NCI-H2029 (cell line): ENCODE data around the gene RBKS.

ENCODE experiments used
- DNase-seq: peaks from one replicate; lab custom pipeline; 2025; lab: John Stamatoyannopoulos, UW

Gene RBKS

DNA sequence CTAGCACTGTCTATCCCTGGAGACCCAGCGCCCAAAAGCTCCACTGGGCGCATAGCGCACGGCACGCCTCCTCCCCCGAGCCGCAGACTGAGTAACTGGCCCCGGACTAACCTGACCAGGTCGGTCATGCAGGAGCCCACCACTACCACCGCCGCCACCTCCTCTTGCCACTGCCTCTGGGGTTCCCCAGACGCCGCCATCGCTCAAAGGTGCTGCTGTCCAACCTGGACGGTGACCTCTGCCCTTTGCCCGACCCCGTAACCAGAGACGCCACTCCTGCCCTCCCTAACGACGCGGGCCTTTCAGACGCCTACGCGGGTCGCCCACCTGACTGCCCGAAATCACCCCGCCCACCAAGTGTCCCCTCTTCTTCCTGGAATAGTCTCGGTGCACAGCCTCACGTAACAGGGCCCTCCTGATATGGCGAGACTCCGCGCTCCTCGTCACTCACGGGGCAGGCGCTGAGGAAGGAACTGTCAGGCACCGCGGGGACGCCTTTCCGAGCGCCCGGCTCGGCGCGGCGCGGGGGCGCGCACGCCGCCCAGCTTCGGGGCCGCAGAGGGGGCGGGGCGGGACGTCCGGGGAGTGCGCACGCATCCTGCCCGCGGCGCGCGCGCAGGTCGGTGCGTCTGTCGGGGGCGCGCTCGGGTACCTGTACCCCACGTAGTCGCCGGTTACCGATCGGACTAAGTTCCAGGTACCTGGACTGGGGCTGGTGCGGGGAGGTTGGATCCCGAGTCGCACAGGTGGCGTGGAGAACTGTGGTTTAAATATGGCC is at the start of gene RBKS, which contains the start of gene BABAM2:
TSS of gene RBKS (minus strand) at position 242 of the 778 bp plus-strand sequence. CDS start at position 200, 42 bp downstream.
TSS of gene BABAM2 (plus strand) at position 584 of the 778 bp plus-strand sequence. CDS start 3,828 bp downstream, outside the sequence.
- DNase-seq = peak; percentile 66

DNA sequence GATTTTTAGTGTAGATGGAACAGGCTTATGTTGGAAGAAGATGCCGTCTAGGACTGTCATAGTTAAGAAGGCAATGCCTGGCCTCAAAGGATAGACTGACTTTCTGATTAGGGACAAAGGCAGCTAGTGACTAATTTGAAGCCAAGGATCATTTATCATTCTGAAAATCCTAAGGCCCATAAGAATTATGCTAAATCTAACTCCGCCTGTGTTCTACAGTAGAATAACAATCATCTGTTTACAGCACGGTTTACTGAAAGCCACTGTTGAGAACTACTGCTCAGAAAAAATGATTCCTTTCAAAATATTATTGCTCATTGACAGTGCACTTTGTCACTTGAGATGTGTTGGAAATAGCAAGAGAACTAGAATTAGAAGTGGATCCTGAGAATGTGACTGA is 44.8 kb upstream of the RBKS start:
- no peak for DNase-seq

DNA sequence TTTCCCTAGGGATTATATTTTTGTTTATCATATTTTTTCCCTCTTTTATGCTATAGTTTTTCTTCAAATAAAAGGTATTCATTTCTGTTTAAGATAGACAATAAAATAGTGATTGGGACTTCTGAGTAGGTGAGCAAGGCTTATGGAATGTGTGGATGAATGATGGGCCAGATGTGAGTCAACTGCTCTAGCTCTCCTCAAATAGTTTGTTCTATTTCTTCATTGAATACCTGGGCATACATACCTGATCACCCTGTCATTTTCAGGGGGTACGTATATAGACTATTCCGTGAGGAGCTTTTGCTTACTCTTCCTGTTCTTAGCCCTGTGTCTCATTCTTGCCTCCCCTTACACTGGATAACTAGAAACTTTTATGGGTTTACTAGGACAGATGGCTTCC is 42.2 kb upstream of the RBKS start:
- no peak for DNase-seq

DNA sequence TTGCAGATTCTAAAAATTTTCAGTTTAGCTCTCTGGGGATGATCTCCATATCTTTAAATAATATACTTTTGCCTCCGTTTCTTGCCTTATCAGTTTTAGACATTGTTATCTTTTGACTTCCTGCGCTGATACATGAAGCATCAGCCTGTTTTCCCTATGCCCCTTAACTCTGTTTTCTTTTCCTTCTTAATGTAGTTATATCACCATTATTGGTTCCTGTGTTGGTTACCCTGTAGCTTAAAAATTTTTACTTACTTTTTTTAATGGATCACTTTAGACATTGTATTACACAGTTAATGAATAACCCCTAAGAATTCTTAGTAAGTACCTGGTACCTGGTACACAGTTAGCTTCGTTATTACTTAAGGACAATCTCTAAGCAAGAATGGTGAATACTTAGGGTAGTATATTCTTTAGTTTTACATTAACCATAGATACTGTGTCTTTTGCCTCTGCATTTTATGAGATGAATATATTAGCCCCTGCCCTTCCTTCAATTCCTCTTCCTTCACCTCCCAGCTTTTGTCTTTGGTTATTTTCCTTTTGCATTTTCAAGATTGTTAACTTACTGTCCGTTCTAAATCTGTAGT is 41.3 kb upstream of the RBKS start:
- DNase-seq = no peak

DNA sequence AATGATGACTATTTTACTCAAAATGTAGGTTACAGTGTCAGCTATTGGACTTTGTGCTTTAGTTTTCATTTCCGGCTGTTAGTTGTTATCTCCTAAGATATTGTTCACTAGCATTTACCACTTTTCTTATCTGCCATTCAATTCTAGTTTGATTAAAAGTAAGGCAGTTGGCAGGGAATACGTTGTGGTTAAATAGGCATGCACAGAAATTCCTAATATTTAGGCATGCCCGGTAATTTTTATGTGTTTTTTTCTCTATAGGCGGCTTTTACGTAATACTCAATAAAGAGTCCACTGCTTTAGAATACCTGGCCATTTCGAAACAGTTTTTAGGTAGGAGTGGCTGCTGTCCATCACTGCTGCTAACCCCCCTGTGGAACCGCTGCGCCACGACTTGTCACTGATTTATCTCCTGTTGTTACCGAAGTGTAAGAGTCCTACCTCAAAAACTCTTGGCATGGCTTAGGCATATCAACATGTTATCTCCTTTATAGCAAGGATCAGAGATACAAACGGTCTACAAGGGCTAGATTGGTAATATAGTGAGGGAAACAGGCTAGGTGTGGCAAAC is 39.8 kb upstream of the RBKS start:
- DNase-seq = no peak

DNA sequence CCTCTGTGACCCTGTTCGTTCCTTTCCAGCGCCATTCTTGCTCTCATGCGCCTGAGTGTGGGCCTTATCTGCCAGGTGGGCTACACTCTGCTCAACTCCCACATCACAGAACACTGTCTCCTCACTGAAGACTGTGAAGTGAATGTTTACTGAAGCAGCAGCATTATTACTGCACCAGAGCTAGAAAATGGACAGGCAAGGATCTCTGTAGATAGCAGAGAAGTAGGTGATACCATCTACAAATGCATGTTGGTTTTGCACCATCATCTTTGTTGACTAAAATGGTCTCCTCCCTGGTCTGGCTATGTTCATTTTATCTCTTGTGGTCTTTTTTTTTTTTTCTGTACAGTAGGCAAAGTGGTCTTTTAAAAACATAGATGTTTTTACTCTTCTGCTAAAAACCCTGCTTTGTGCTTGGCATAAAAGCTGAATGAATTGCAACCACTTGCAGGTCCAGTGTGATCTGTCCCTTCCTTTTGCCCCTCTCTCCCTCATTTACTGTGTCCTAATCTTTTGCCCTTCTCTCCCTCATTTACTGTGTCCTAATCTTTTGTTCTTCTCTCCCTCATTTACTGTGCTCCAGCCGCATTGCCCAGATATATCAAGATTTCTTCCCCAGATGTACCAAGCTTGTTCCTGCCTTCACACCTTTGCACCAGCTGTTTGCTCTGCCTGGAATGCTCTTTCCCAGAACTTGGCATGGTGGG is 35.7 kb upstream of the RBKS start:
- no peak for DNase-seq

DNA sequence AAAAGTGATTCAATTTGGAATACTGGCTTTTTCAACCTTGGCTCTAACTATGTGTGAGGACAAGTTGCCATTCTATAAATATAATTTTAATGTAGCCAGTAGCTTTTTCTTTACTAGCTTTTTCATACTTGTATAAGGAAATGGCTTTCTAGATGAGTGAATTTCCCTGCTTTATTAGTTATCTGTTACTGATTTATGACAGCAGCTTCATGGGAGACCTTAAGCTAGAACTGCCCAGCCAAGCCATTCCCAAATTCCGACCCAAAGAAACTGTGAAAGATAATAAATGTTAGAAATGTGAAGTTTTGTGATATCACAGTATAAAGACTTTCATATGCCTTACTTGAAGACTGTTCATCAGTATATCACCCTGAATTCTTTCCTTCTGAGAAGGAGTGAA is 32.7 kb upstream of the RBKS start:
- no peak for DNase-seq

DNA sequence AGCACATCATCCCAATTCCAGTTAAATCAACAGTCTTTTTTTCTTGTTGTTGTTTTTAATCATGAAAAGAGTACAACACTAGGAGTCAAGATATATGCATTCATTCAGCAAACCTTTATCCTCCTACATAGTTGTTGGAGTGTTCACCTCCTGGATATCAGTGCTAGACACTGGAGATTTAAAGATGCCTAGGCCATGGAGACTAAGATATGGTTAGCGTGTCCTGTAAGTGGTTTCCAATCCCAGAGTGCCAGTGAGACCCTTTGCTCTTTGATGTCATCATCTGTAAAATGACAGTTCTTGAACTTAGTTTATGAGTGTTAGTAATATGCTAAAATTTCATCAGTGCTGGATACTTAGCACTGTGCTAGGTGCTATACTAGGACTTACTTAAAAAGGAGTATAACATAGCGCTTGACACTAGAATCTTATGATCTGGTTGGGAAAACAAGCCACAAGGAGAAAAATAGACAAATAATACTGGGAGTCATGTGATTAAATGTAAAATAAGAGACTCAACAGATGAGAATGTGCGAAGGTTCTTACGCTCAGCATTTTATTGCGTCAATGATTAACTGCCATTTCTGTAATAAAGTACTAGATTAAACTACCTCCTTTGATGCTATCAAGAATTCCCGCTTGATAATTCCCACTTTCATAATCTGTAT is 31.8 kb upstream of the RBKS start:
- no peak for DNase-seq

DNA sequence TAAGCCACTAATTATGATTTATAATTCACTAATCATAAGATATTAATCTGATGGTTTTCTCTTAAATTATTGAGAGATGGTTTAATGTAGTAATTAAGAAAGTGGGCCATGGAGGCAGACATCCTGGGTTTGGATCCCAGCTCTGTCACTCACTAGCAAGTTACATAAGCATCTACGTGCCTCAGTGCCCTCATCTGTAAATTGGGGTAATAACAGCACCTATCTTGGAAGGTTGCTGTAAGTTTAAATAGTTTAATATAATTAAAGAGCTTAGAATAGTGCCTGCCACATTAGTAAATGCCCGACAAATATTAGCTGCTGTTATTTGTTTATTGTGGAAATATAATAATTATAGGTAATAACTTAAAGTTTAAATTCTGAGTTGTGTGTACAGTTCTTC is 31.2 kb upstream of the RBKS start:
- DNase-seq = no peak

DNA sequence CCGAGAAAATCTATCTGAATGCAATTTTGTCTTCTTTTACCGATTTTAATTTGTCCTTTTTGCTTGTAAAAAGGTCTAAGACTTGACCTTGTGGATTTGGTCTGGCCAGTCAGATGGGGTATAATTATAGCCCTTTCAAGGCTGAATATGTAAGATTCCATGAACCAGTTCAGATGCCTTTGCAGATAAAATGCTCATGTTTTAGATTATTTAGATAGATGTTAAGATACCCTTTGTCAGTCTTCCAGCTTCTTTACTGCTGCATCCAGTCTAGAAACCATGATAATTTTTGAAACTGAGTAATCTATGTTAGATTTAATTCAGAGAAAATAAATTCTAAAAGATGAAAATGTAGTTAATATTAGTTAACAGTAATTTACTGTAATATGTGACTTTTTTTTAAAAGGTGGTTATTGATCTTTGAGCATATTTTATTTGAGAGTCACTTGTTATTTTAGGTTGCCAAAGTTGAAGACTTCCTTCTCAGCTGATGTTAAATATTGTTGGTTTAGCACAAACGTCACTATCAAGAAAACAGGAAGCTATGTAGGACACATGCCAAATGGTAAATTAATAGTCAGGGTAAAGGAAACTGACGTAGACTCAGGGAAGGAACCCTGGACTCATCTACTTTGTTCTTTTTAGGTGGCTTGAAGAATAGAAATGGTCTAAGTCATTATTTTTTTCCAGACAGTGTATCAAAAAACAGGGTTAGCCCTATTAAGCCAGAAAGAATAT is 30.1 kb upstream of the RBKS start:
- DNase-seq = peak; percentile 25

DNA sequence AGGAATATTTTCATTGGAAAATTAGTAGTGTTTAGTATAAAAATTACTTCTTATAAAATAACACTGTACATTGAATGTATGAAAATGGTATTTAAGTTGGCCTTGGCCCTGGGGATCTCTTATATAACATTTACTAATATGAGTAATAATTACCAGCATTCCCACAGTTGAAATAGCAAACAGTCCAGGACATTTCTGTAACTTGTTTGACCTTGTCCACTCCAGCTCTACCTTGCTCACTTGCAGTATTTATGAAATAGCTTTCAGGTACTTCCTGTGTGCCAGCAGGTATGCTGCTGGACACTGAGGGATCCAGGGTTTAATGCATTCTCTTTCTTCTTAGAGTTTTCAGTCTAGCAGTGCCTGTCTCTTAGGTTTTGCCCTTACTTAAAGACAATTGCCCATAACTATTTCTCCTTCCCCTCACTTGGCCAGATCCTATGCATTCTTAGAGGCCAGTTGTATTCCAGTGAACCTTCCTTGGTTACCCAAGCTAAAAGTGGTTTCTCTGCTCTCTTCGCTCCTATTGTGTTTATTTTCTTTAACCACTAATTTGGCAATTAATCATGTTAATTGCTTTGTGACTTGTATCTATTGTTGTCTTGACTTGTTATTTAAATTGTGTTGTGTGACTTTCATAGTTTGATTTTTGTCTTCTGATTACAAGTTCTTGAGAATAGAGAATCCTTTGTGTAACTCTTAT is 26.3 kb upstream of the RBKS start:
- no peak for DNase-seq

DNA sequence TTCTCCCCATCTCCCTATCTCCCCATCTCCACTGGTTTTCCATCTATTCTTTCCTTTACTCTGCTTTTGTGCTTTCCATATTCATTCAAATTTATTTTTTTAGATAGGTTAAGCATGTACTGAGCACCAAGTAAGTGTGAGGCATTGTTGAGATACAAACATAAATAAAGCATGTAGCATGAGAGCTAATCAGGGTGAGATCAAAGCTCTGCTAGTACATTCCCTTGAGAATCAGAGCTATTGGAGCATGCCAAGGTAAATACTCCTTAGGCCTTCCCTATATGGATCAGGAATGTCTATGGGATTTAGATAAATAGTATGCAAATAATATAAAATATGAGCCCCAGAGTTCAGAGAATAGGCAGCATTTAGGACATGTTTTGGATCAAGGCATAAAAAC is 25.7 kb upstream of the RBKS start:
- no peak for DNase-seq

DNA sequence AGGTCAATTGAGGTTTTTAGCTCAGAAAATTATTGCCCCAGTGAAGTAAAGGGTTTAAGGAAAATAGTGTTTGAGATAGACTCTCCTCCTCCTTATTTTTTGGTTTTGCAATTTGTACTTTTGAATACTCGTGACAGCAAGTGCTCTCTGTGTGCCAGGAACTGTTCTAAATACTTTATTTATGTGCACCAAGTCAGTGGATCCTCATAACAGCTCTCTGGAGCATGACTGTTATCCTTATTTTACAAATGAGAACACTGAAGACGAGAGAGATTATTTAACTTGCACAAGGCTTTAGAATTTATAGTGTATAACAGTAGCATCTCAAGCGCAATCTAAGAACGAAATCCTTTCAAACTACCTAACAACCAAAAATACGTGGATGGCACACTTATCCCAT is 25.0 kb upstream of the RBKS start:
- DNase-seq = no peak

DNA sequence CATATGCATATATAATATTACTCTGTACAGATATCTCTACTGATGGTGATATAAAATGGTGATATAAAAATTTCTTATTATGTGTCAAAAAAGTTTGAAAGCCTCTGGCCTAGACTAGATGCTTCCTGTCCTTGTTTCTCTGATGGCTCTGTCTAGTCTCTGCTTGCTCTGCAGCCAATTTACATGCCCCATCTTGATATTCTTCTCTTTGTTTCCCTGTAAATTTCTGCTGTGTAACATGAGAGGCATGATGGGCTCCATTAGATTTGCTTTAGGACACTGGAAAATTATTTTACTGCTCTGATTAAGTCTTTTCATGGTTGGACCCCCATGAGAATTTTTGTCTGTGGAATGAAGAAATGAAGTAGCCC is 24.6 kb upstream of the RBKS start:
- DNase-seq = no peak

DNA sequence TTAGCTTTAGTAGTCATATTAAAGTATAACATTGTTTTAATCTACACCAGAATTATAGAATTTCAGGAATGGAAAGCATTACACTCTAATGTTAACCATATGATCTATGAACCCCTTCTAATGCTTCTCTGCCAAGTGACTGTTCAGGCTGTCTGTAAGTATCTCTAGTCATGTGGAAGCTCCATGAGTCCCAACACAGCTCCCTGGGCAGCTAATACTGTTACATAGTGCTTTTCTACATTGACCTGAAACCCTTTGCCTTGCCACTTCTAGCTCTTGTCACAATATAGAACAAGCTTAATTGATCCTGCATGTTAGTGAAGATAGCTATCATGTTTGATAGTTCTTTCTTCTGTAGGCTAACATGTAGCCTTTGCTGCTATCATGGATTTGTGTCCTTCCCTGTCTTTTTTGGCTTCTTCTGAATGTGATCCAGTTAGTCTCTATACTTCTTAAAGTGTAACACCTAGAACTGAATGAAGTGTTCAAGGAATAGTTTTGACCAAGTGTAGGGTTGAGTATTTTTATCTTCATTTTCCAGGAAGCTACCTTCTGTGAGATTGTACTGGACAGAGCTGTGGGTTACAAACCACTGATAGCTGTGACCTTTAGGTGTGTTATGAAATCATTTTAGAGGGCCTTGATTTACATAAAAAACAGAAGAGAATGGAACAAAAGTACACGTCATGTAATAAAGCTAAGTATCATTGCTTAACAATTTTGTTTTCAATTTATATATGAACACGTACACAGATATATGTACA is 24.0 kb upstream of the RBKS start:
- DNase-seq = no peak

DNA sequence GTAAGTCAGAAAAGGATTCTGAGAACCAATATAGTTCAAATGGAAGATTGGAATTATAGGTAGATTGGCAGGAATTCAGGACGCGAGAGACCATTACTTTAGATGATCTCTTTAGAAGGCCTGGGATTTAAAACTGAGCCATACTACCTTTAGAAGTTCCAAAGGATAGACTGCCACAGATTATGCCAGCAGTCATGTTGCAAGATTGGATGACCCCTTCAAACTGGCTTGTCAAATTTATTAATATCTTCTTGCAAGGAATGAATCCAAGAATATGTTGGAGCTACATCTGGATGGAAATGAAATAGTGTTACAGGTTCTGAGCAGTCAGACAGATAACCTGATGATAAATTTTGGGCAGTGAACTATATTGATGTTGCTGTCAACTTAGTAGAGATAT is 22.3 kb upstream of the RBKS start:
- DNase-seq = no peak

DNA sequence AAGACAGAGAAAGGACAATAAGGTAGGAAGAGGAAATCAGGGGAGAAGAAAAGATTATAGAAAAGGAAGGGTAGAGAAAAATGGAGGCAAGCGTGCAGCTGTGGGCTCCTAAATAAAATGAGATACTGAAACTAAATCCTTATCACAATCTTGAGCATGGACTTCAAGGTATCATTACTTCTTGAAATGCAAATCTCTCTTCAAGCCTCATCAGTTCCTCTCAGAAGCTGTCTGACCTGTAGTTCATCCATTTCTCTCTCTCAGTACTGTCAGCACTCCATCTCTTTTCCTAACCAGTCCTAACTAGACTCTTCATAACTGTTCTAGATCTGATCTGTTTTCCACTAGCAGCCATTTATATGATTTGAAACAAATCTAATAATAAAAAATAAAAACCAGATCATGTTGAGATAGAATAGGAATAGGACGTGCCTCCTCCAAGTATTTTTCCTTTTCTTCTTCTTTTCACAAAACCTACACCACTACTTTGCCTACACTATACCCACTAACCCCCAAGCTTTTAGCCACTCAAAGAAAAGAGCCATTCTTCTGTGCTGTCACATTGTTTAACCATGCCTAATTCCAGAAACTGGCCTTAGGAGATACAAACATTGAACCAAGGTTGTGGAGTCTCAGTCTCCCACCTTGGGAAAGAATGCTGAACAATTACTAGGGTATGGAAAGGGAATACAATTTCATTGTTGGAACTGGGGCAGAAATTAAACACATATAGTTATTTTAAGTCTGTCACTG is 21.4 kb upstream of the RBKS start:
- no peak for DNase-seq

DNA sequence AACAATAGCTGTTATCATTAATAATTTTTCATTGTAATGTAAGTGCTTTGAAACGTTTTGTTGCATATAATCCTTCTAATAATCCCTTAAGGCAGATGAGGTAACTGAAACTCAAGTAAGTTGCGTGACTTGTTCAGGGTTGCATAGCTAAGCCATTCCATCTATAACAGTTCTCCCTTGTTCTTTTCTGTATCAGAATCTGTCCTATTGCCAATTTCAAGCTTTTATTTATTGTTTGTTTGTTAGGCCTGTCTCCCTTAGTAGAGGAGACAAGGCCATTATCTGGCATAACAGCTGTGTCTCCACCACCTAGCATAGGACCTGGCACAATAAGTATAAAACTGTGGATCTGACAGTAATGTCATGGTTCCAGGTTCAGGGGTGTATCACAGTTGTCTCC is 19.7 kb upstream of the RBKS start:
- no peak for DNase-seq

DNA sequence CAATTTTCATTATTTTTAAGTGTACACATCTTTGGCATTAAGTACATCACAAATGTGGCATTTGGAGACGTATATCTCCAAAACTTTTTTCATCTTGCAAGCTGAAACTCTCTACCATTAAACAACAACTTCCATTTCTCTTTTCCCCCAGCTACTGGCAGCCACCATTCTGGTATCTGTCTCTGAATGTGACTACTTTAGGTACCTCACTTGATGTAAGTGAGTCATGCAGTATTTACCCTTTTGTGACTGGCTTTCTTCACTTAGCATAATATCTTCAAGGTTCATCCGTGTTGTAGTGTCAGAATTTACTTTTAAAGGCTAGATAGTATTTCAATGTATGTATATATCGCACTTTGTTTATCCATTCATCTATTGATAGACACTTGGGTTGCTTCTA is 17.4 kb upstream of the RBKS start:
- no peak for DNase-seq
